ENCODE results near the gene CNOT1. TPM values are rescaled to one million over a fixed set of nuclear protein-coding genes. Genes with fewer than 3 reads are reported as not detected.
A peak's percentile ranks its signal among the peaks of the same experiment; 100 is the strongest.

CNOT1 gene
- total and polyA plus RNA-seq, 4 donors = 34.0 to 131 (median 78.5) TPM

- H3K4me1 ChIP-seq (ENCODE audit: control insufficient read depth in 4 of 4, insufficient read depth in 4 of 4, low read length in 3 of 4) = no peaks in the 10 kb centered on the region
- H3K4me3 ChIP-seq (ENCODE audit: low read depth in 1 of 3, low read length in 3 of 3) = no peak overlapping the region
- DNase-seq (ENCODE audit: low spot score) = no peak
- 67% methylated on average over 10 of the region's 10 CpGs for WGBS
- no peaks in the 10 kb centered on the region for H3K36me3 ChIP-seq (ENCODE audit: control insufficient read depth in 4 of 4, insufficient read depth in 3 of 4, low read depth in 1 of 4, low read length in 3 of 4)
- TF ChIP-seq FOXA2 (IDR thresholded peaks at IDR 0.05) = no peak
- no peak for TF ChIP-seq YY1 (IDR thresholded peaks at IDR 0.05)
- TF ChIP-seq ZBTB33 (IDR thresholded peaks at IDR 0.05) = no peak
- TF ChIP-seq EGR1 (IDR thresholded peaks at IDR 0.05; ENCODE audit: low read depth in 2 of 2) = no peak
- TF ChIP-seq NR2F2 (IDR thresholded peaks at IDR 0.05) = no peak
- TF ChIP-seq TAF1 (conservative IDR thresholded peaks at IDR 0.05) = no peak
- no peak for TF ChIP-seq GABPA (IDR thresholded peaks at IDR 0.05 in 1 of 2, conservative IDR thresholded peaks at IDR 0.05 in 1 of 2)
- no peak for TF ChIP-seq RXRA (IDR thresholded peaks at IDR 0.05)
- no peak for TF ChIP-seq HNF4G (IDR thresholded peaks at IDR 0.05)
- no peak for TF ChIP-seq SP1 (IDR thresholded peaks at IDR 0.05)
- no peak for TF ChIP-seq RAD21 (IDR thresholded peaks at IDR 0.05)
- TF ChIP-seq CTCF (IDR thresholded peaks at IDR 0.05; ENCODE audit: low read depth, low read length, missing input control) = no peak
- TF ChIP-seq REST (IDR thresholded peaks at IDR 0.05) = no peak
- TF ChIP-seq FOXA1 (IDR thresholded peaks at IDR 0.05) = no peak
- peaks cover 0 to 5% (median 1%) of the 10 kb centered on the region in 4 donors for H3K27me3 ChIP-seq (ENCODE audit: control insufficient read depth in 4 of 4, insufficient read depth in 4 of 4, low read length in 3 of 4)
- H3K27ac ChIP-seq (ENCODE audit: low read depth in 1 of 2, low read length in 2 of 2) = no peak overlapping the region
- no peak overlapping the region for H3K9ac ChIP-seq (ENCODE audit: low read depth in 1 of 2, low read length in 2 of 2)
- no peaks in the 10 kb centered on the region for H3K9me3 ChIP-seq (ENCODE audit: control insufficient read depth in 4 of 4, low read length in 3 of 4)
Measured at GRCh38 chr16:58471209-58471975, 158.2 kb downstream of the CNOT1 start.

Small RNA genes within 50 kb of the gene (small RNA-seq; reads per million reads assigned to genes)
- not detected for gene RNU6-103P
- gene SNORA46 = 25.4 reads per million, percentile 96 among the genes with 10 or more reads in this experiment
- gene SNORA50A = not detected

Other genes with a start within 250 kb of the CNOT1 start
- gene GINS3, start 237.4 kb downstream of the CNOT1 start, total RNA-seq = 1 to 10 TPM in 1 of 2 donors, under 1 TPM in 1; 0.92 to 5.9 TPM
- 1 to 10 TPM in 1 of 2 donors, under 1 TPM in 1; 0.76 to 1.5 TPM for gene GINS3, start 237.4 kb downstream of the CNOT1 start, polyA plus RNA-seq
- gene NDRG4, start 129.7 kb downstream of the CNOT1 start, total RNA-seq = 1 to 10 TPM in 1 of 2 donors, under 1 TPM in 1; 0.93 to 1.1 TPM
- under 1 TPM; 0.40 to 0.80 TPM for gene NDRG4, start 129.7 kb downstream of the CNOT1 start, polyA plus RNA-seq
- 10 to 100 TPM in 1 of 2 donors, 1 to 10 TPM in 1; 6.9 to 17.7 TPM for gene SETD6, start 114.3 kb downstream of the CNOT1 start, total RNA-seq
- 10 to 100 TPM in 1 of 2 donors, 1 to 10 TPM in 1; 9.2 to 11.2 TPM for gene SETD6, start 114.3 kb downstream of the CNOT1 start, polyA plus RNA-seq
- gene SLC38A7, start 54.9 kb upstream of the CNOT1 start, total RNA-seq = 10 to 100 TPM; 11.3 to 18.7 TPM
- gene SLC38A7, start 54.9 kb upstream of the CNOT1 start, polyA plus RNA-seq = 10 to 100 TPM in 1 of 2 donors, 1 to 10 TPM in 1; 7.9 to 10.6 TPM
- 100 to 1,000 TPM in 1 of 2 donors, 10 to 100 TPM in 1; 80.2 to 111 TPM for gene GOT2, start 104.5 kb upstream of the CNOT1 start, total RNA-seq
- 100 to 1,000 TPM; 161 to 216 TPM for gene GOT2, start 104.5 kb upstream of the CNOT1 start, polyA plus RNA-seq

Data from liver (tissue), 10 donors.